KMS-11 (cell line): ENCODE data around the gene VAPB.

ENCODE experiments used
- H2AFZ ChIP-seq: fragments of 200-600 bp; sonication (generic); 2 replicates; pipeline ENCODE4 v1.6.1; 2016; ENCODE audit warnings: antibody characterized with exemption, mixed run types, low read depth
- H3K27ac ChIP-seq: fragments of 200-600 bp; sonication (generic); 2 replicates; pipeline ENCODE4 v1.6.1; 2016; ENCODE audit warnings: mild to moderate bottlenecking, mixed run types
- H3K27me3 ChIP-seq: fragments of 200-600 bp; sonication (generic); 2 replicates; pipeline ENCODE4 v1.6.1; 2017; ENCODE audit warnings: mild to moderate bottlenecking, low read depth, mixed run types, moderate library complexity; ENCODE audit not compliant: insufficient read depth
- H3K36me3 ChIP-seq: fragments of 200-600 bp; sonication (generic); 2 replicates; pipeline ENCODE4 v1.6.1; 2017; ENCODE audit warnings: mild to moderate bottlenecking, mixed run types; ENCODE audit not compliant: insufficient read depth
- H3K4me1 ChIP-seq: fragments of 200-600 bp; sonication (generic); 2 replicates; pipeline ENCODE4 v1.6.1; 2016; ENCODE audit warnings: mild to moderate bottlenecking, low read depth, mixed run types; ENCODE audit not compliant: poor library complexity, severe bottlenecking
- H3K4me2 ChIP-seq: fragments of 200-600 bp; sonication (generic); 2 replicates; pipeline ENCODE4 v1.7.0; 2016; ENCODE audit warnings: mild to moderate bottlenecking, mixed run types
- H3K4me3 ChIP-seq: fragments of 200-600 bp; sonication (generic); IDR thresholded peaks from 2 replicates; pipeline ENCODE4 v1.6.1; 2017; ENCODE audit warnings: low read depth, low read length, mixed read lengths; ENCODE audit not compliant: insufficient read depth
- H3K79me2 ChIP-seq: fragments of 200-600 bp; sonication (generic); 2 replicates; pipeline ENCODE4 v1.6.1; 2016; ENCODE audit warnings: low read depth, mixed run types; ENCODE audit not compliant: insufficient read depth
- H3K9ac ChIP-seq: fragments of 200-600 bp; sonication (generic); 2 replicates; pipeline ENCODE4 v1.6.1; 2016; ENCODE audit warnings: mild to moderate bottlenecking, mixed run types
- H4K20me1 ChIP-seq: fragments of 200-600 bp; sonication (generic); 2 replicates; pipeline ENCODE4 v1.6.1; 2016; ENCODE audit warnings: mild to moderate bottlenecking, mixed run types; ENCODE audit not compliant: insufficient read depth
- TF ChIP-seq, protein P1 (sequence below): fragments of 200-600 bp; sonication (generic); conservative IDR thresholded peaks from 2 replicates; pipeline ENCODE4 v1.6.1; 2017; ENCODE audit warnings: low read depth, mild to moderate bottlenecking, antibody characterized with exemption, low read length, moderate library complexity, mixed read lengths

VAPB gene

DNA sequence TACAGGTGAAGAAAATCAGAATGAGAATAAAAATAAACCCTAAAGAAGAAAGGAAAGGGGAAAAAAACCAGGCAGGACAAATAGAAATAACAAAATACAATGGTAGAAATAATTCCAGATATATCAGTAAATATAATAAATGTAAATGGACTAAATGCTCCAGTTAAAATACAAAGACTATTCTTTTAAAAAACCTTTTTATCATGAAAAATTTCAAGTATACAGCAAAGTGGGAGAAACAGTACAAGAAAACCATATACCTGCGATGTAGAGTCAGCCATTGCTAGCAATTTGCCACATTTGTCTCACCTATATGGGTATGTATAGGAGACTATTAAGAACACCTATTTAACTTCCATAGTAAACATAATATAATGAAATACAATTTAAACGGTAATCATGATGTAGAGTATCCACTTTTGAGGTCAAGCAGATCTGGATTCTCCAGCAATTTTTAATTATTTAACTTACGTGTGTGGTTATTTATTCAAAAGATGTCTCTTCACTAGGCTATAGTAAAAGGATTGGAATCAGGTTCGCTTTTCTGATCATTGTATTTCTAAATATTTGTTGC, 914 bp upstream of the VAPB start:
- H3K4me2 ChIP-seq: peak overlapping the region; percentile 39
- no peak overlapping the region for H3K27ac ChIP-seq
- H3K4me1 ChIP-seq: peaks cover 35% of the 10 kb centered on the region
- no peaks in the 10 kb centered on the region; the same call in 1 of the 2 replicates for H3K36me3 ChIP-seq
- no peak overlapping the region for H3K9ac ChIP-seq
- no peaks in the 10 kb centered on the region for H3K27me3 ChIP-seq
- peak overlapping the region; percentile 39 for H2AFZ ChIP-seq
- H3K79me2 ChIP-seq: peaks cover 39% of the 10 kb centered on the region
- TF ChIP-seq, protein P1, sequence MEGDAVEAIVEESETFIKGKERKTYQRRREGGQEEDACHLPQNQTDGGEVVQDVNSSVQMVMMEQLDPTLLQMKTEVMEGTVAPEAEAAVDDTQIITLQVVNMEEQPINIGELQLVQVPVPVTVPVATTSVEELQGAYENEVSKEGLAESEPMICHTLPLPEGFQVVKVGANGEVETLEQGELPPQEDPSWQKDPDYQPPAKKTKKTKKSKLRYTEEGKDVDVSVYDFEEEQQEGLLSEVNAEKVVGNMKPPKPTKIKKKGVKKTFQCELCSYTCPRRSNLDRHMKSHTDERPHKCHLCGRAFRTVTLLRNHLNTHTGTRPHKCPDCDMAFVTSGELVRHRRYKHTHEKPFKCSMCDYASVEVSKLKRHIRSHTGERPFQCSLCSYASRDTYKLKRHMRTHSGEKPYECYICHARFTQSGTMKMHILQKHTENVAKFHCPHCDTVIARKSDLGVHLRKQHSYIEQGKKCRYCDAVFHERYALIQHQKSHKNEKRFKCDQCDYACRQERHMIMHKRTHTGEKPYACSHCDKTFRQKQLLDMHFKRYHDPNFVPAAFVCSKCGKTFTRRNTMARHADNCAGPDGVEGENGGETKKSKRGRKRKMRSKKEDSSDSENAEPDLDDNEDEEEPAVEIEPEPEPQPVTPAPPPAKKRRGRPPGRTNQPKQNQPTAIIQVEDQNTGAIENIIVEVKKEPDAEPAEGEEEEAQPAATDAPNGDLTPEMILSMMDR: no peak
- peaks cover 4% of the 10 kb centered on the region for H4K20me1 ChIP-seq
- H3K4me3 ChIP-seq: no peak overlapping the region

DNA sequence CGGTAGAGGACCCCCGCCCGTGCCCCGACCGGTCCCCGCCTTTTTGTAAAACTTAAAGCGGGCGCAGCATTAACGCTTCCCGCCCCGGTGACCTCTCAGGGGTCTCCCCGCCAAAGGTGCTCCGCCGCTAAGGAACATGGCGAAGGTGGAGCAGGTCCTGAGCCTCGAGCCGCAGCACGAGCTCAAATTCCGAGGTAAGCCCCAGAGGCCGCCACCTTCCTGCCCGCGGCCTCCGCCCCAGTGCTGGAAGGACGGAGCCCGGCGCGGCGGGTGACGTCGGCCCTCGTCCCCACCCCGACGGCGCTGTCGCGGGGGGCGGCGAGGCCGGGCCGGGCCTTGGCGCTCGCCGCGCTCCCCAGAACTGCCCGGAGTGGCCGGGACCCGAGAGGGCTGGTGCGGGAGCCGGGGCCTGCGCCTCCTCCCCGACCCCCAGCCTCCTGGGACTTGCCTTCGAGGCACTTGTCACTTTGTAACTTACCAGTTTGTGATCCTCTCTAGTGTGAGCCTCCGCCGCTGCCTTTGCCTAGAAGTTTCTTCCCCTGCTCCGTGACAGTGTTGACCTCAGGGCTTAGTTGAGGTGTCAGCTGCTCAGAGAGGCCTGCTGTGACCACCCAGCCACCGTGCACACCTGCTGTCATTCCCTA, 417 bp downstream of the VAPB start:
- Histone ChIP-seq H3K79me2 (peaks cover 52% of the 10 kb centered on the region), H2AFZ (peak overlapping the region; percentile 70), H3K4me1 (peaks cover 35% of the 10 kb centered on the region), H3K4me3 (no peak overlapping the region), H3K27me3 (no peaks in the 10 kb centered on the region), H4K20me1 (peaks cover 10% of the 10 kb centered on the region), H3K27ac (peak overlapping the region; percentile 89), H3K4me2 (peak overlapping the region; percentile 55), H3K9ac (peak overlapping the region; percentile 98), H3K36me3 (no peaks in the 10 kb centered on the region; the same call in 1 of the 2 replicates)
- TF ChIP-seq, protein P1: no peak

DNA sequence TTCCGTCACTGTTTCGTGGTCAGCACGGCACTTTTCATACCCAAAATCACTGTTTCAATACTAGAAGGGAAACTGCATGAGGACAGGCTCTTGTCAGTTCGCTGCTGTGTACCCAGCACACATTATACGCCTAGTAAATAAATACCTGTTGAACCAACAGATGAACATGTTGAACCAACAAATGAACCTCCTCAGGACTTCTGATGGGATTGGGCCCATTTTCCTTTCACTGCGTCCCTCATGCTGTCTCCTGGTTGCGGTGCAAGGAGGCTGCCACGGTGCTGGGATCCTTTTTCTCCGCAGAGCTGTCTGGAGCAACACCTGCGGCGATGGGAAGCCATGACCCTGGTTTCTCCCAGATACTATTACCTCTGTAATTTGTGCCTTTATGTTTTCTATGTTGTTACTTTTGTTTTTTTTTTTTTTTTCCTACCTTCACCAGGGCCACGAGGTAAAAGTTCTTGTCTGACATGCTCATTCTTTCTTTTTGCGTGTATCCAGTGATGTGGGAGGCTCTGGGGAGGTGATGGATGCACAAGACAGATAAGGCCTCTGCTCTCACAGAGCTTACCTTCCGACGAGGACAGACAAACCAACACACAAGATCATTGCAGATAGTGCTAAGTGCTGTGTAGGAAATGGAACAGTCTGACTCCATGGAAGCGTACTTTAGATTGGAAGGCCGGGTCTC, 1.1 kb downstream of the VAPB start:
- Histone ChIP-seq H3K4me1 (peaks cover 35% of the 10 kb centered on the region), H3K27ac (peak overlapping the region; percentile 89; the same call in 1 of the 2 replicates), H3K4me3 (no peak overlapping the region), H3K9ac (peak overlapping the region; percentile 98; the same call in 1 of the 2 replicates), H3K4me2 (peak overlapping the region; percentile 55), H2AFZ (peak overlapping the region; percentile 70), H3K36me3 (no peaks in the 10 kb centered on the region; the same call in 1 of the 2 replicates), H3K79me2 (peaks cover 59% of the 10 kb centered on the region), H3K27me3 (no peaks in the 10 kb centered on the region), H4K20me1 (peaks cover 11% of the 10 kb centered on the region)
- TF ChIP-seq, protein P1: no peak

DNA sequence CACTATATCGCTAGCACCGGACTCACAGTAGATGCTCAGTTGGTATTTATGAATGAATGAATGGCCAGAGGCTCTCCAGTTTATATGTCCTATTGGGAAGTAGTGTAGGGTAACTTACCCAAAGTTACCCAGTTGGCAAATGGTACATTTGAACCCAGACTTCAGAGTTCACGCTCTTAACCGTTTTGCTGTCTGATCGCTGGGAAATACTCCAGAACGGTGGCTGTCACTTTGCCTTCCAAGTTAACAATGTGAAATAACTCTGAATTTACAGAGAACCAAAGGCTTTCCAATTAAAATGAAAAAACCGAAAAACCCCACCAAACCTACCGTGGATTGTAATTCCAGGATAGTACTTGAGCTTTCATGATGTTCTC, 1.6 kb downstream of the VAPB start:
- Histone ChIP-seq H3K4me1 (peaks cover 35% of the 10 kb centered on the region), H3K9ac (no peak overlapping the region), H3K4me2 (peak overlapping the region; percentile 55; the same call in 1 of the 2 replicates), H3K27ac (no peak overlapping the region), H4K20me1 (peaks cover 16% of the 10 kb centered on the region), H2AFZ (no peak overlapping the region), H3K4me3 (no peak overlapping the region), H3K27me3 (no peaks in the 10 kb centered on the region), H3K36me3 (no peaks in the 10 kb centered on the region; the same call in 1 of the 2 replicates), H3K79me2 (peaks cover 64% of the 10 kb centered on the region)
- TF ChIP-seq, protein P1: no peak
